IPS-15b (cell line): ENCODE measurements around the gene MRPL19.

Experiments
- H3K27me3 ChIP-seq: one replicate; pipeline ENCODE4 v1.6.1; 2013; ENCODE audit warnings: low read length; ENCODE audit not compliant: control insufficient read depth, insufficient read depth
- H3K36me3 ChIP-seq: one replicate; pipeline ENCODE4 v1.6.1; 2013; ENCODE audit warnings: low read length; ENCODE audit not compliant: control insufficient read depth, insufficient read depth
- H3K4me1 ChIP-seq: one replicate; pipeline ENCODE4 v1.6.1; 2013; ENCODE audit warnings: mild to moderate bottlenecking, low read length; ENCODE audit not compliant: control insufficient read depth, insufficient read depth
- H3K4me3 ChIP-seq: one replicate; pipeline ENCODE4 v1.5.1; 2013; ENCODE audit warnings: low read depth, low read length
- H3K9ac ChIP-seq: one replicate; pipeline ENCODE4 v1.6.1; 2013; ENCODE audit warnings: low read depth, mild to moderate bottlenecking, low read length
- H3K9me3 ChIP-seq: one replicate; pipeline ENCODE4 v1.6.1; 2013; ENCODE audit warnings: mild to moderate bottlenecking, low read length; ENCODE audit not compliant: control insufficient read depth, insufficient read depth

MRPL19 gene

DNA sequence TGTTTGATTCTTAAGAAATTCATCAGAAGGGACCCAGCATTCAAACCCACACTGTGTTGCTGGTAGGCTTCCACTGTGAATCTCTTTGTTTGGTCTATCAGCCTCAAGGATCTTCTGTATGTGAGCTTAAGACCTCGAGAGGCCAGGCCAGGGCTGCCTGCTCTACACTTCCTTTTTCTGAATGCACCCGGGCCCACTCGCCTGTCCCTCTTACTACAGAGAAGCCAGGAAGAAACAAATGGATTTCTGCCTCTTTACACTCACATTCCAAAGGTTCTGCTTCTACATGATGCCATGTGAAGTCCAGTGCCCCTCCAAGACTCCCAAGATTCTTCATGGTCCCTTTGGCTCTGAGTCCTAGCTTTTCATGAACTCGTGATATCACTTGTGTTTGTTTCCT lies 25.4 kb upstream of the MRPL19 start:
- H3K27me3 ChIP-seq, result no peaks in the 10 kb centered on the region
- H3K4me1 ChIP-seq, result no peaks in the 10 kb centered on the region
- H3K9ac ChIP-seq, result no peak overlapping the region
- no peak overlapping the region for H3K4me3 ChIP-seq
- no peaks in the 10 kb centered on the region for H3K9me3 ChIP-seq
- no peaks in the 10 kb centered on the region for H3K36me3 ChIP-seq

DNA sequence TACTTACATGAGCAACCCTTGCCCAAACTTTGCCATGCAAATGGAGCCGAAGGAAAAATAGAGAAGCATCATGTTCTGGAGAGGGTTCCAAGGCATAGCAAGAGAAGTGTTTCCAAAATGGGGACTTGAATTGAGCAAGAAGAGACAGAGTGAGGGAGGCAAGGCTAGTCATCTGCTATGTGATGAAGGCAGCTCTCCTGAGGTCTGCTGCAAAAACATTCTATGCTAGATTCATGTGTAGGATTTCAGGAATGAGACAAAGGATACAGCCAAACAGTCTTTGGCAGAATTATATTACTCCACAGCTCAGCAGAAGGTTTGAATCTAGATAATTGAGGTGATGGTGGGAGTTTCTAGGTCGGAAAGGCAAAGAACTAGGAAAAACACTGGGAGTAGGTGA lies 24.1 kb upstream of the MRPL19 start:
- Histone ChIP-seq H3K9me3 (no peaks in the 10 kb centered on the region), H3K4me3 (no peak overlapping the region), H3K27me3 (no peaks in the 10 kb centered on the region), H3K9ac (no peak overlapping the region), H3K4me1 (no peaks in the 10 kb centered on the region), H3K36me3 (no peaks in the 10 kb centered on the region)

DNA sequence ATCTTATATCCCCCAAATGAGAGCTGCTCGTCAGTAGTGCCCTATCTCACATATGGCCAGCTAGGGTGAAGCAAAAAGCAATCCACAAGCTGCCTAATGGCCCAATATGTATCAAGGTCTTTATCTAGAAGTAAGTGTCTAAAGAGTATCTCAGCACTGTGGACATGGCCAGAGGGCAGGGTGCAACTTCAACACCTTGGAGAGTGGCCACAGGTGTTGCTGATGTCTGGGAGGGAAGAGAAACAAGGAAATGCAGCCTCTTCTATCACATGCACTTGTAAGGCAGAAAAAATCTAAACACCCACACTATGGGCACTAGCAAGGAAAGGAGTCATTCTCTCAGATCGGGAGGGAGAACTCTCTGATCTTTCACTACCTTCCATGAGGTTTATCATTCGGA lies 23.7 kb upstream of the MRPL19 start:
- Histone ChIP-seq H3K36me3 (no peaks in the 10 kb centered on the region), H3K4me3 (no peak overlapping the region), H3K9ac (no peak overlapping the region), H3K4me1 (no peaks in the 10 kb centered on the region), H3K27me3 (no peaks in the 10 kb centered on the region), H3K9me3 (no peaks in the 10 kb centered on the region)

DNA sequence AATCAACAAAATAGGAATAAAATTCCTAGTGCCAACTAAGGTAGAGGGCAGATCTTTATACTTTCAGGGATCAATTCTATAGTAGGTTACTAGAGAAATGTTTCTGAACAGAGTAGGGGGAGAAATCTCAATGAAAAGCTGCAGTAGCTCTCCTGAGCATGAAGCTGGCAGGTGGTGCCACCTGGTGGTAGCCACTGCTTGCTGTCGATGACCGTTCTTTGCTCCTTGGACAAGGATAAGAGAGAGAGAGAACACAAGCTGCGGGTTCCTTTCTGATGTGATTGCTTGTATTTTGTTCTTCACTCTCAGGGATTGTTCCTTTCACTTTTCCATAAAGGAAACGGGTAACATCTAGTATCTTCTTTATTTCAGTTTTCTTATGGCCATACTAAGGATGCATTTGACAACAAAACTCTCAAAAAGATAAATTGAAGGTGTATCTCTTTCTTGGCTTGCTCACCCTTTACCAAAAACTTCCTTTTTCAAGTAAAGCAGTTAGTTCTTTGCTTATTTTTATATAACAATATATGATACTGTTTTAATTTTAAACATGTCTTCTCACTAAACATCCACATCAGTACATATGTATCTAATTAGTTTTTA lies 18.6 kb upstream of the MRPL19 start:
- no peaks in the 10 kb centered on the region for H3K9me3 ChIP-seq
- H3K9ac ChIP-seq, result no peak overlapping the region
- H3K27me3 ChIP-seq, result no peaks in the 10 kb centered on the region
- H3K36me3 ChIP-seq, result no peaks in the 10 kb centered on the region
- peaks cover 3% of the 10 kb centered on the region for H3K4me1 ChIP-seq
- H3K4me3 ChIP-seq, result no peak overlapping the region

DNA sequence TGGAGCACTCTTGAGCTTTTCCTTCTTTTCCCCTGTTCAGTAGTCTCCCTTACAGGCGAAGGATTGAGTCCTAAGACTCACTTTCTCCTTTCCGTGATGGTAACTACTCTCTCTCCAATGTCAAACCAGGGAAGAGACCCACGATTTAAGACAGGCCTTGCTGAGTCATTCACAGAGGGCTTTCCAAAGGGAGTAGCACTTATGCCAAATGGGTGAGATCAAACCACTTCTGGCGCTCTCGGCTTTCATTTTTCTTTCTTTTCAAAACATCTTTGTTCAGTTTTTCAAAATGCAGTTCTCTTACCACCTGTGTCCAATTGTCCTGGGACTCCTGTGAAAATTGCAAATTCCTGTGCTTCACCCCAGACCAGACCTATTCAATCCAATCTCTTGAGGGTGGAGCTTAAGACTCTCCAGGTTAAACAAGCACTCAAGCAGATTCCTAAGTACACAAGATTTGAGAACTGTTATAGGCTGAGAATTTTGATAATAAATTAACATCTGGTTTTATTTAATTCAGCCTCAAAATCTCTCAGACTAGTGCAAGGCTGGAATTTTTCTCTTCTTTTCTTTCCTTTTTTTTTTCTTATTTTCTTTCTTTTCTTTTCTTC lies 14.4 kb upstream of the MRPL19 start:
- Histone ChIP-seq H3K9ac (no peak overlapping the region), H3K36me3 (no peaks in the 10 kb centered on the region), H3K4me1 (peaks cover 3% of the 10 kb centered on the region), H3K9me3 (no peaks in the 10 kb centered on the region), H3K27me3 (no peaks in the 10 kb centered on the region), H3K4me3 (no peak overlapping the region)

- Histone ChIP-seq H3K27me3 (no peaks in the 10 kb centered on the region), H3K36me3 (no peaks in the 10 kb centered on the region), H3K9ac (no peak overlapping the region), H3K4me3 (no peak overlapping the region), H3K4me1 (peaks cover 3% of the 10 kb centered on the region), H3K9me3 (no peaks in the 10 kb centered on the region)
These were observed 13.8 kb upstream of the MRPL19 start for GRCh38 chr2:75632813-75633212.

- H3K9me3 ChIP-seq, result no peaks in the 10 kb centered on the region
- no peak overlapping the region for H3K4me3 ChIP-seq
- peaks cover 3% of the 10 kb centered on the region for H3K4me1 ChIP-seq
- H3K36me3 ChIP-seq, result no peaks in the 10 kb centered on the region
- no peaks in the 10 kb centered on the region for H3K27me3 ChIP-seq
- no peak overlapping the region for H3K9ac ChIP-seq
These were observed 13.0 kb upstream of the MRPL19 start for GRCh38 chr2:75633620-75634019.

DNA sequence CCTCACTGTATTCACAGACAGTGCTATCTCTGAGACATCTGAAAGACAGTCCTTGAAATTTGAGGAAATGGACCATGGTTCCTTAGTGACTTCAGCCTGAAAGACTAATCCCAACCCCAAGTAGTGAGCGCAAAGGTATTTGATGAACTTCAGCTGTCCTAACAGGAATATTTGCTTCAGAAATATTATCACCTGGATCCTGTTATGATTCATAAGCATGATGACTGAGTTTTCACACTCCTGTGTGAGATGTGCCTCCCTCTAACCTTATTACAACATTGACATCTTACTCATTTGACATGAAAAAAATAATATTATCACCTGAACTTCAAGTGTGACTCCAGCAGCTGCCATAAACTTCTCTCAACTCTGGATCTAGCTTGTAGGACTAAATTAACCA lies 11.6 kb upstream of the MRPL19 start:
- Histone ChIP-seq H3K36me3 (no peaks in the 10 kb centered on the region), H3K4me3 (no peak overlapping the region), H3K27me3 (no peaks in the 10 kb centered on the region), H3K9ac (no peak overlapping the region), H3K9me3 (no peaks in the 10 kb centered on the region), H3K4me1 (peaks cover 3% of the 10 kb centered on the region)

- Histone ChIP-seq H3K27me3 (no peaks in the 10 kb centered on the region), H3K4me3 (no peak overlapping the region)
These were observed 9.0 kb upstream of the MRPL19 start for GRCh38 chr2:75637568-75637967.

DNA sequence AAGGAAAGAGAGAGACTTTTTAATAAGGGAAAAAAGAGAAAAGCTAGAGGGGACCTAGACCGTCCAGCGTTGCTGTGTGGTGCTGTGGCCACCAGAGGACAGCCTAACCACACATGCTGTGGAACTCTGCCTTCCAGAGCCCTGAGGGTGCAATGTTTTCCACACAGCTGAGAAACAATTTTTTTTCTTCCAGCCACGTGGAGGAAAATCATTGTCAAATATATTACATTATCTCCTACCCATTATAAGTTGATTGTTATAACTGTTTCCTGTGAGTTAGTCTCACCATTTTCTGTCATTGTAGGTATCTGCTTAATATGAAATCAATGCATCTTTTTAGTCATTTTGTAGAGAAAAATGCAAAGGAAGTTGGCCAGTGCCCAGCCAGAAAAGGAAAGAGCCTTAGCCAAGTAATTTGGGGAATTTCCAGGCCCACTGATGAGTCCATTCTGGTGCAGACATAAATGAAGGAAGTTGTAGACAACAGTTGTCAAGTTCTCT lies 5.9 kb upstream of the MRPL19 start:
- H3K27me3 ChIP-seq, result no peaks in the 10 kb centered on the region
- no peak overlapping the region for H3K4me3 ChIP-seq
- H3K4me1 ChIP-seq, result no peaks in the 10 kb centered on the region
- H3K9me3 ChIP-seq, result no peaks in the 10 kb centered on the region
- H3K9ac ChIP-seq, result no peak overlapping the region
- H3K36me3 ChIP-seq, result no peaks in the 10 kb centered on the region

More at GRCh38 chr2:75637568-75637967, 9.0 kb upstream of the MRPL19 start:
- no peaks in the 10 kb centered on the region for H3K36me3 ChIP-seq
- H3K4me1 ChIP-seq, result no peaks in the 10 kb centered on the region
- no peaks in the 10 kb centered on the region for H3K9me3 ChIP-seq
- H3K9ac ChIP-seq, result no peak overlapping the region

- Histone ChIP-seq H3K36me3 (no peaks in the 10 kb centered on the region), H3K9ac (no peak overlapping the region), H3K4me1 (no peaks in the 10 kb centered on the region), H3K9me3 (no peaks in the 10 kb centered on the region), H3K4me3 (no peak overlapping the region), H3K27me3 (no peaks in the 10 kb centered on the region)
These were observed 5.0 kb upstream of the MRPL19 start for GRCh38 chr2:75641587-75641986.

GRCh38 chr2:75643980-75644379 lies 2.6 kb upstream of the MRPL19 start:
- no peaks in the 10 kb centered on the region for H3K36me3 ChIP-seq
- peaks cover 2% of the 10 kb centered on the region for H3K4me1 ChIP-seq
- no peak overlapping the region for H3K4me3 ChIP-seq
- no peaks in the 10 kb centered on the region for H3K9me3 ChIP-seq
- H3K9ac ChIP-seq, result no peak overlapping the region
- H3K27me3 ChIP-seq, result no peaks in the 10 kb centered on the region
